Thyroid gland (tissue), 4 donors: ENCODE results near the gene MAP2K1.

Source experiments
- POLR2A ChIP-seq, 2 donors: fragments of 450-650 bp; IDR thresholded peaks; one replicate each; pipeline ENCODE4 v1.6.1; 2017; ENCODE audit warnings: antibody characterized with exemption in 2 of 2, mild to moderate bottlenecking in 2 of 2, moderate library complexity in 1 of 2
- TF ChIP-seq, protein P1 (sequence below), 6 experiments: fragments of 200-600 bp in 3 of 6; fragments of 450-650 bp in 3 of 6; sonication (generic) in 3 of 6; IDR thresholded peaks; one replicate each; pipeline ENCODE4 v1.5.1; 2016 to 2019; ENCODE audit warnings: antibody characterized with exemption in 6 of 6, mild to moderate bottlenecking in 2 of 6, inconsistent platforms in 1 of 6, moderate library complexity in 1 of 6

DNA sequence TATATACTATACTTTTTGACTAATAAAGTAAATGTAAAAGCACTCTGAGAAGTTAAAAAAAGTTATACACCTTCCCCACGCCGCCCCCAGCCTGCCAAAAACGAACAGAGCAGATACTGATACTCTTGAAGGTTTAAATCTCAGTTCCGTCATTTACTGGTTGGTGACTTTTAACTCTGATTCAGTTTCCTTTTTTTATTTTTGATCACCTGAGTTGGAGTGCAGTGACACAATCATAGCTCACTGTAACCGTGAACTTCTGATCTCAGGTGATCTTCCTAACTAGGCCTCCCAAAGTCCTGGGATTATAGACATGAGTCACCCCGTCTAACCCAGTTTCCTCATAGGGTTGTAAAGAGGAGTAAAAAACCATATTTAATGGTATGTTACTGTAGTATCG lies 27.0 kb upstream of the MAP2K1 start:
- TF ChIP-seq, protein P1, sequence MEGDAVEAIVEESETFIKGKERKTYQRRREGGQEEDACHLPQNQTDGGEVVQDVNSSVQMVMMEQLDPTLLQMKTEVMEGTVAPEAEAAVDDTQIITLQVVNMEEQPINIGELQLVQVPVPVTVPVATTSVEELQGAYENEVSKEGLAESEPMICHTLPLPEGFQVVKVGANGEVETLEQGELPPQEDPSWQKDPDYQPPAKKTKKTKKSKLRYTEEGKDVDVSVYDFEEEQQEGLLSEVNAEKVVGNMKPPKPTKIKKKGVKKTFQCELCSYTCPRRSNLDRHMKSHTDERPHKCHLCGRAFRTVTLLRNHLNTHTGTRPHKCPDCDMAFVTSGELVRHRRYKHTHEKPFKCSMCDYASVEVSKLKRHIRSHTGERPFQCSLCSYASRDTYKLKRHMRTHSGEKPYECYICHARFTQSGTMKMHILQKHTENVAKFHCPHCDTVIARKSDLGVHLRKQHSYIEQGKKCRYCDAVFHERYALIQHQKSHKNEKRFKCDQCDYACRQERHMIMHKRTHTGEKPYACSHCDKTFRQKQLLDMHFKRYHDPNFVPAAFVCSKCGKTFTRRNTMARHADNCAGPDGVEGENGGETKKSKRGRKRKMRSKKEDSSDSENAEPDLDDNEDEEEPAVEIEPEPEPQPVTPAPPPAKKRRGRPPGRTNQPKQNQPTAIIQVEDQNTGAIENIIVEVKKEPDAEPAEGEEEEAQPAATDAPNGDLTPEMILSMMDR (IDR thresholded peaks at IDR 0.05): no peak
- TF ChIP-seq POLR2A (IDR thresholded peaks at IDR 0.05): no peak
